GM23248 (cell line): ENCODE results near the gene CDH13. TPM values are rescaled to one million over a fixed set of nuclear protein-coding genes. Genes with fewer than 3 reads are reported as not detected.
A peak's percentile ranks its signal among the peaks of the same experiment; 100 is the strongest.

Source experiments
- DNase-seq: peaks from one replicate; pipeline ENCODE4 v3.0.0-alpha.2; 2015
- H2AFZ ChIP-seq: fragments of 200-600 bp; sonication (generic); 2 replicates; pipeline ENCODE4 v1.6.1; 2016; ENCODE audit warnings: antibody characterized with exemption
- H3F3A ChIP-seq: fragments of 200-600 bp; sonication (generic); 2 replicates; pipeline ENCODE4 v1.6.1; 2016; ENCODE audit warnings: mild to moderate bottlenecking, antibody characterized with exemption, mixed run types; ENCODE audit not compliant: insufficient read depth
- H3K27ac ChIP-seq: fragments of 200-600 bp; sonication (generic); 2 replicates; pipeline ENCODE4 v1.5.1; 2016; ENCODE audit warnings: mild to moderate bottlenecking
- H3K27me3 ChIP-seq: fragments of 200-600 bp; sonication (generic); replicated peaks from 2 replicates; pipeline ENCODE4 v1.6.1; 2016; ENCODE audit warnings: mild to moderate bottlenecking; ENCODE audit not compliant: insufficient read depth
- H3K36me3 ChIP-seq: fragments of 200-600 bp; sonication (generic); 2 replicates; pipeline ENCODE4 v1.6.1; 2016; ENCODE audit warnings: low read depth, mild to moderate bottlenecking
- H3K4me1 ChIP-seq: fragments of 200-600 bp; sonication (generic); 2 replicates; pipeline ENCODE4 v1.6.1; 2016; ENCODE audit warnings: mild to moderate bottlenecking; ENCODE audit not compliant: insufficient read depth
- H3K4me2 ChIP-seq: fragments of 200-600 bp; sonication (generic); one replicate; pipeline ENCODE4 v1.6.1; 2016; ENCODE audit warnings: mild to moderate bottlenecking; ENCODE audit not compliant: unreplicated experiment
- H3K4me3 ChIP-seq: fragments of 200-600 bp; sonication (generic); 2 replicates; pipeline ENCODE4 v1.5.1; 2016; ENCODE audit warnings: mild to moderate bottlenecking
- H3K79me2 ChIP-seq: fragments of 200-600 bp; sonication (generic); 2 replicates; pipeline ENCODE4 v1.6.1; 2016; ENCODE audit warnings: mild to moderate bottlenecking; ENCODE audit not compliant: insufficient read depth
- H3K9ac ChIP-seq: fragments of 200-600 bp; sonication (generic); 2 replicates; pipeline ENCODE4 v1.6.1; 2016; ENCODE audit warnings: mild to moderate bottlenecking
- H3K9me2 ChIP-seq: fragments of 200-600 bp; sonication (generic); 2 replicates; pipeline ENCODE4 v1.6.1; 2016; ENCODE audit warnings: mixed run types, mild to moderate bottlenecking, moderate library complexity; ENCODE audit not compliant: insufficient read depth
- H3K9me3 ChIP-seq: fragments of 200-600 bp; sonication (generic); one replicate; pipeline ENCODE4 v1.6.1; 2017; ENCODE audit warnings: low read depth
- H4K20me1 ChIP-seq: fragments of 200-600 bp; sonication (generic); 2 replicates; pipeline ENCODE4 v1.6.0; 2016; ENCODE audit not compliant: insufficient read depth
- EZH2 ChIP-seq: fragments of 200-600 bp; sonication (generic); IDR thresholded peaks from 2 replicates; pipeline ENCODE4 v1.6.1; 2018; ENCODE audit warnings: antibody characterized with exemption, mild to moderate bottlenecking; ENCODE audit not compliant: insufficient read depth, poor library complexity, severe bottlenecking
- EZH2phosphoT487 ChIP-seq: fragments of 200-600 bp; sonication (generic); IDR thresholded peaks from 2 replicates; pipeline ENCODE4 v1.6.1; 2018; ENCODE audit warnings: antibody characterized with exemption, moderate library complexity, mild to moderate bottlenecking, low read depth; ENCODE audit not compliant: insufficient read depth
- WGBS, 2 experiments: methylation state at CpG; one replicate each; pipeline ENCODE4 v1.1.6; 2015 to 2017; ENCODE audit warnings: low lambda C conversion rate in 2 of 2, low coverage in 1 of 2; ENCODE audit errors: missing lambda C conversion rate in 2 of 2; 5-methylcytosine and 5-hydroxymethylcytosine counted together
- in situ Hi-C: fragments of 300-500 bp; cut with MboI; formaldehyde crosslinking; loops from 2 replicates; pipeline ENCODE4 v1.15.0; 2020
- polyA plus RNA-seq: library from polyadenylated mRNA; unstranded; fragments of >200 nt; fragmentation: Nextera tagmentation; extraction: Ambion mirVana; gene quantifications from 2 replicates; pipeline ENCODE4 v1.2.1, GENCODE V29; 2016
- total RNA-seq: library from RNA; depleted of rRNA; stranded (reverse); fragments of >200 nt; shearing (Covaris generic); gene quantifications from 2 replicates; pipeline ENCODE4 v1.2.3, GENCODE V29; 2014

The CDH13 gene
- total and polyA plus RNA-seq, 2 experiments from 2014 or later: 51.0 to 52.8 TPM

- H2AFZ ChIP-seq: no peak overlapping the region
- TF ChIP-seq EZH2 (no peak), EZH2phosphoT487 (no peak)
Observed at GRCh38 chr16:83685615-83686165, 1058.9 kb downstream of the CDH13 start.

GRCh38 chr16:83686726-83687125 lies 1060.0 kb downstream of the CDH13 start:
- no peak for DNase-seq
- no peaks in the 10 kb centered on the region for H3K36me3 ChIP-seq
- H3K79me2 ChIP-seq: no peaks in the 10 kb centered on the region
- H3K4me1 ChIP-seq: peaks cover 14% of the 10 kb centered on the region
- no peaks in the 10 kb centered on the region for H3K9me3 ChIP-seq
- H3K9ac ChIP-seq: no peak overlapping the region
- in situ Hi-C loops: no loop called here
- H3K9me2 ChIP-seq: no peaks in the 10 kb centered on the region
- H3F3A ChIP-seq: no peaks in the 10 kb centered on the region
- no peaks in the 10 kb centered on the region for H4K20me1 ChIP-seq
- no peak for TF ChIP-seq EZH2
- no peak for TF ChIP-seq EZH2phosphoT487
- no peak overlapping the region for H3K4me3 ChIP-seq
- H3K27me3 ChIP-seq: no peaks in the 10 kb centered on the region
- no peak overlapping the region for H2AFZ ChIP-seq
- 85 to 96% methylated on average over 3 of the region's 3 CpGs for WGBS, 2 experiments
- H3K27ac ChIP-seq: no peak overlapping the region
- no peak overlapping the region for H3K4me2 ChIP-seq

More at GRCh38 chr16:83685615-83686165, 1058.9 kb downstream of the CDH13 start:
- Histone ChIP-seq H4K20me1 (no peaks in the 10 kb centered on the region), H3K36me3 (no peaks in the 10 kb centered on the region), H3K4me3 (no peak overlapping the region), H3K4me2 (no peak overlapping the region), H3K9ac (no peak overlapping the region), H3K27ac (no peak overlapping the region), H3K4me1 (peaks cover 14% of the 10 kb centered on the region), H3K9me2 (no peaks in the 10 kb centered on the region), H3F3A (no peaks in the 10 kb centered on the region), H3K9me3 (no peaks in the 10 kb centered on the region), H3K79me2 (no peaks in the 10 kb centered on the region), H3K27me3 (no peaks in the 10 kb centered on the region)
- WGBS, 2 experiments: 91 to 96% methylated on average over 8 of the region's 8 CpGs
- no peak for DNase-seq
- in situ Hi-C loops: no loop called here

DNA sequence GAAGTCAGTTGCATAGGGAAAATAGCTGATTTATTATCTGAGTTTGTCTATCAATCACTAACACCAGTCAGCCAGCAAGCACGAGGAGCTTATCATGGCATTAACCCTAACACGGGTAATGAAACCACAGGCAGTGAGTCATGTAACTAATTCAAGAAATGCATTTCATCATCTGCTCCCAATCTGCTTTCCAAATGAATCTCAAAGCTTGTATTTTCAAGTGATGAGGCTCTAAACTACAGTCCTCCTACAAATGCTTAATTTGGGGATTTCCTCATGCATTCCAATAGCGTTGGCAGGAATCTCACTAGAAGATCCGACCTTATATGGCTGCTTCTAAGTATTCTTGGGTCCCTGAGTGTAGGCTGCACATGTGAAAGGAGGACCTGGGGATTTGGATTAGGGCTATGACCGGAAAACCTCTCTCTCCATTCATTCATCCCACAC lies 1062.6 kb downstream of the CDH13 start:
- H3K79me2 ChIP-seq: no peaks in the 10 kb centered on the region
- no peaks in the 10 kb centered on the region for H3F3A ChIP-seq
- no peaks in the 10 kb centered on the region for H3K9me2 ChIP-seq
- no peak overlapping the region for H2AFZ ChIP-seq
- peak overlapping the region; percentile 40 for H3K4me2 ChIP-seq
- H3K9ac ChIP-seq: no peak overlapping the region
- DNase-seq: peak; percentile 95
- H4K20me1 ChIP-seq: no peaks in the 10 kb centered on the region
- peaks cover 14% of the 10 kb centered on the region for H3K4me1 ChIP-seq
- no peak overlapping the region for H3K27ac ChIP-seq
- H3K9me3 ChIP-seq: no peaks in the 10 kb centered on the region
- WGBS, 2 experiments: 10 to 11% methylated on average over 5 of the region's 5 CpGs
- no peak for TF ChIP-seq EZH2
- TF ChIP-seq EZH2phosphoT487: peak; percentile 87; the same call in 1 of the 2 replicates
- in situ Hi-C loops: no loop called here
- no peaks in the 10 kb centered on the region for H3K27me3 ChIP-seq
- no peak overlapping the region for H3K4me3 ChIP-seq
- no peaks in the 10 kb centered on the region for H3K36me3 ChIP-seq

DNA sequence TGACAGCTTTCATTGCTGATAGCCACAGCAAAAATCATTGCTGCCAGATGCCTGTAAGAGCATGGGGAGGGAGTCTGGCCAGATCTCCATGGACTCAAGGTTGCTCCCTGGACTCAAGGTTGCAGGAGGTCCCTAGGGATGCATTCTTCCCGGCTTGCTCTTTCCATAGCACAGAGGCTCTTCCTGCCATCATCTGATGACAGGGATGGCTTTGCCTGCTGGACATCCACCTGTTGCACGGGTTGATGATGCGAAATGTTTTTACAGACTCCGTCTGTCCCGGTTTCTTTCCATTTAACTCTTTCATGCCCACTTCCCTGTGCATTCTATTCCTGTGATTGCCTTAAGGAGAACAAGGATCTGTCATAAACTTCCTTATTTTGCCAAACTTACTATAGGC lies 1065.5 kb downstream of the CDH13 start:
- no peak for TF ChIP-seq EZH2phosphoT487
- no peak for TF ChIP-seq EZH2

More for the DNA sequence above, 1065.5 kb downstream of the CDH13 start:
- Histone ChIP-seq H3K4me3 (no peak overlapping the region), H3F3A (no peaks in the 10 kb centered on the region), H2AFZ (no peak overlapping the region), H3K9ac (no peak overlapping the region), H3K27me3 (no peaks in the 10 kb centered on the region), H4K20me1 (no peaks in the 10 kb centered on the region), H3K4me1 (peaks cover 14% of the 10 kb centered on the region), H3K79me2 (no peaks in the 10 kb centered on the region), H3K4me2 (no peak overlapping the region), H3K36me3 (no peaks in the 10 kb centered on the region), H3K9me2 (no peaks in the 10 kb centered on the region), H3K9me3 (no peaks in the 10 kb centered on the region), H3K27ac (no peak overlapping the region)
- DNase-seq: no peak
- WGBS, 2 experiments: 48 to 55% methylated on average over 5 of the region's 5 CpGs
- in situ Hi-C loops: no loop called here
